ENCODE data around the gene LRCH4. TPM values are rescaled to one million over a fixed set of nuclear protein-coding genes. Genes with fewer than 3 reads are reported as not detected.

Gene LRCH4
- total RNA-seq, 6 experiments from 2014 or later = 19.5 to 39.1 (median 24.7) TPM

DNA sequence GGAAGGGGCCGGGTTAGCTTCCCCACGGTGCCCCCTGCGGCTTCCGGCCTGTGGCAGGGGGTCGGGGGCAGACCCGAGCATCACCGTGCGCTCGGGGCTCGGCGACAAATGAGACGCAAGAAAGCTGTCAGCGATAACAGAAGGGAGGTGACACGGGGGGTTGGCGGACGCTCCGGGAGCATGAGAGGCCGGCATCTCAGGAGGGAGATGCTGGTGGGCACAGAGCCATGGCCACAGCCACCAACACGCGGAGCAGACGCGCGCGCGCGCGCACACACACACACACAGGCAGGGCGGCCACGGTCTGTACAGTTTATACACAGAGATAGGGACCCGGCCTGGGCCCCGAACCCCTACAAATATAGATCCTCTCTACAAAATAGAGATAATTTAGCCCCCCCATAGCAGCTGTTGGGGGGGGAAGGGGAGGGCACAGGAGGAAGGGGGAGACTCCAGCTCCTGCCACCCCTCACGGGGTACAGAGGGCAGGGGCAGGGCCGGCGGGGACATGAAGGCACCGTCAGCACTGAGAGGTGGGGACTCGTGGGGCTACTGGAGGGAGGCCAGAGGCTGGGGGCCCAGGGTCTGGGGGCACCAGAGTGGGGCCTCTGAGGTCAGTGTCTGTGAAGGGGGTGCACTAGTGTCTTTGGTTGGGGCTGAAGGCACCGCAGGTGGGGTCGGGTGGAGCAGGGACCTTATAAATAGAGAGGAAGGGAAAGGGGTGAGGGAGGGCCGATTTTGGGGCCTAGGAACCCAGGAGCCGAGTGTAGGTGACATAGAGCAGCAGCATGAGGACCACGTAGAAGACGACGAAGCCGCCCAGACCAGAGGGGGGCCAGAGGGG is 11.3 kb downstream of the LRCH4 start:
- intact Hi-C loops (cut with DNase I) = loop anchor here in 1 of 2 donors (5.0 kb wide), 1 partner anchor 118 kb away; the partner anchor contains the start of gene GIGYF1
- Histone ChIP-seq H3K4me3 (no peak overlapping the region), H3K9me3 (no peaks in the 10 kb centered on the region), H3K4me1 (peaks cover 0 to 16% (median 6%) of the 10 kb centered on the region in 4 donors), H3K27me3 (no peaks in the 10 kb centered on the region), H3K36me3 (peaks cover 0 to 44% (median 7%) of the 10 kb centered on the region in 4 donors), H3K27ac (peak overlapping the region in 2 of 3 donors; percentile 72 to 85)
- TF ChIP-seq, protein P1, sequence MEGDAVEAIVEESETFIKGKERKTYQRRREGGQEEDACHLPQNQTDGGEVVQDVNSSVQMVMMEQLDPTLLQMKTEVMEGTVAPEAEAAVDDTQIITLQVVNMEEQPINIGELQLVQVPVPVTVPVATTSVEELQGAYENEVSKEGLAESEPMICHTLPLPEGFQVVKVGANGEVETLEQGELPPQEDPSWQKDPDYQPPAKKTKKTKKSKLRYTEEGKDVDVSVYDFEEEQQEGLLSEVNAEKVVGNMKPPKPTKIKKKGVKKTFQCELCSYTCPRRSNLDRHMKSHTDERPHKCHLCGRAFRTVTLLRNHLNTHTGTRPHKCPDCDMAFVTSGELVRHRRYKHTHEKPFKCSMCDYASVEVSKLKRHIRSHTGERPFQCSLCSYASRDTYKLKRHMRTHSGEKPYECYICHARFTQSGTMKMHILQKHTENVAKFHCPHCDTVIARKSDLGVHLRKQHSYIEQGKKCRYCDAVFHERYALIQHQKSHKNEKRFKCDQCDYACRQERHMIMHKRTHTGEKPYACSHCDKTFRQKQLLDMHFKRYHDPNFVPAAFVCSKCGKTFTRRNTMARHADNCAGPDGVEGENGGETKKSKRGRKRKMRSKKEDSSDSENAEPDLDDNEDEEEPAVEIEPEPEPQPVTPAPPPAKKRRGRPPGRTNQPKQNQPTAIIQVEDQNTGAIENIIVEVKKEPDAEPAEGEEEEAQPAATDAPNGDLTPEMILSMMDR (IDR thresholded peaks at IDR 0.05) = no peak
- no peak for TF ChIP-seq POLR2A (IDR thresholded peaks at IDR 0.05)
- no peak for ATAC-seq
- WGBS (ENCODE audit: insufficient coverage, low coverage, low lambda C conversion rate, missing lambda C conversion rate) = 85% methylated on average over 28 of the region's 44 CpGs
- peak in 1 of 3 donors; percentile 58 for DNase-seq

- Histone ChIP-seq H3K27ac (peak within 1 kb of the TSS in 2 of 3 donors; percentile 72 to 85), H3K27me3 (no peaks in the 10 kb centered on the region), H3K9me3 (no peaks in the 10 kb centered on the region), H3K4me3 (no peak within 1 kb of the TSS), H3K36me3 (peaks cover 0 to 38% (median 7%) of the 10 kb centered on the region in 4 donors), H3K4me1 (peaks cover 0 to 21% (median 9%) of the 10 kb centered on the region in 4 donors)
- TF ChIP-seq POLR2A (IDR thresholded peaks at IDR 0.05) = no peak
- TF ChIP-seq, protein P1 (IDR thresholded peaks at IDR 0.05) = peak in 3 of 4 donors; percentile 11 to 19 (median 14)
- ATAC-seq (no peak), DNase-seq (no peak)
- 85% methylated on average over 9 of the region's 70 CpGs for WGBS (ENCODE audit: insufficient coverage, low coverage, low lambda C conversion rate, missing lambda C conversion rate)
- intact Hi-C loops (cut with DNase I) = loop anchor here in 1 of 2 donors (5.0 kb wide), 1 partner anchor 118 kb away; the partner anchor contains the start of gene GIGYF1
Measured at GRCh38 chr7:100573691-100574361, 12.1 kb downstream of the LRCH4 start, which contains the start of gene SAP25. SAP25 (minus strand) TSS chr7:100573900; CDS start chr7:100573742, 158 bp downstream.

- intact Hi-C loops (cut with DNase I) = loop anchor here in 1 of 2 donors (5.0 kb wide), 1 partner anchor 119 kb away; the partner anchor contains the start of gene GIGYF1
- ATAC-seq = no peak
- TF ChIP-seq, protein P1 (IDR thresholded peaks at IDR 0.05) = no peak
- TF ChIP-seq POLR2A (IDR thresholded peaks at IDR 0.05) = peak; percentile 12
- Histone ChIP-seq H3K27ac (no peak overlapping the region), H3K4me3 (no peak overlapping the region), H3K27me3 (no peaks in the 10 kb centered on the region), H3K4me1 (peaks cover 0 to 27% (median 12%) of the 10 kb centered on the region in 4 donors), H3K36me3 (peaks cover 0 to 31% (median 4%) of the 10 kb centered on the region in 4 donors), H3K9me3 (no peaks in the 10 kb centered on the region)
- DNase-seq = no peak
- WGBS (ENCODE audit: insufficient coverage, low coverage, low lambda C conversion rate, missing lambda C conversion rate) = 52% methylated on average over 3 of the region's 30 CpGs
Measured at GRCh38 chr7:100572949-100573675, 12.8 kb downstream of the LRCH4 start.

All from right lobe of liver (tissue), 6 donors.